GM12864 (cell line): ENCODE data around the gene RXRA.

ENCODE experiments used
- DNase-seq: peaks from one replicate; pipeline ENCODE4 v3.0.0-alpha.2; 2011; ENCODE audit warnings: low read depth
- H3K4me3 ChIP-seq: 2 replicates; pipeline ENCODE4 v1.5.1; 2011; ENCODE audit warnings: mild to moderate bottlenecking, low read depth, low read length, control low read depth
- CTCF ChIP-seq: IDR thresholded peaks from 2 replicates; pipeline ENCODE4 v1.5.1; 2011; ENCODE audit warnings: low read depth, mild to moderate bottlenecking, moderate library complexity, low read length, control low read depth, inconsistent platforms; ENCODE audit errors: missing control alignments

Gene RXRA

GRCh38 chr9:134289241-134289875, 36.9 kb upstream of the RXRA start:
- no peak overlapping the region for H3K4me3 ChIP-seq
- no peak for DNase-seq
- no peak for TF ChIP-seq CTCF

GRCh38 chr9:134290603-134291451, 35.4 kb upstream of the RXRA start:
- TF ChIP-seq CTCF = no peak
- no peak overlapping the region for H3K4me3 ChIP-seq
- DNase-seq = no peak

- TF ChIP-seq CTCF = no peak
- no peak for DNase-seq
- no peak overlapping the region for H3K4me3 ChIP-seq
These were observed 34.8 kb upstream of the RXRA start for GRCh38 chr9:134291452-134291881.

GRCh38 chr9:134291961-134292871, 34.0 kb upstream of the RXRA start:
- TF ChIP-seq CTCF = no peak
- no peak for DNase-seq
- H3K4me3 ChIP-seq = no peak overlapping the region

- no peak for TF ChIP-seq CTCF
- no peak for DNase-seq
- H3K4me3 ChIP-seq = no peak overlapping the region
These were observed 33.2 kb upstream of the RXRA start for GRCh38 chr9:134293031-134293521.

- no peak for DNase-seq
- H3K4me3 ChIP-seq = no peak overlapping the region
- no peak for TF ChIP-seq CTCF
These were observed 32.6 kb upstream of the RXRA start for GRCh38 chr9:134293611-134294152.
